OCI-LY1 (cell line): ENCODE results near the gene TBXAS1.

Experiments
- H2AFZ ChIP-seq: fragments of 200-600 bp; sonication (generic), shearing (Covaris generic); 2 replicates; pipeline ENCODE4 v1.6.0; 2014; ENCODE audit warnings: antibody characterized with exemption, mild to moderate bottlenecking, low read length
- H3F3A ChIP-seq: fragments of 200-600 bp; sonication (generic), shearing (Covaris generic); 2 replicates; pipeline ENCODE4 v1.6.0; 2014; ENCODE audit warnings: mild to moderate bottlenecking, antibody characterized with exemption, low read length, moderate library complexity; ENCODE audit not compliant: insufficient read depth
- H3K27ac ChIP-seq: fragments of 200-600 bp; sonication (generic); 2 replicates; pipeline ENCODE4 v1.5.1; 2014; ENCODE audit warnings: low read length, mixed run types, mild to moderate bottlenecking, low read depth; ENCODE audit not compliant: poor library complexity, severe bottlenecking
- H3K27me3 ChIP-seq: fragments of 200-600 bp; sonication (generic); 2 replicates; pipeline ENCODE4 v1.6.0; 2014; ENCODE audit warnings: antibody characterized with exemption, mild to moderate bottlenecking, low read length, moderate library complexity; ENCODE audit not compliant: insufficient read depth
- H3K36me3 ChIP-seq: fragments of 200-600 bp; sonication (generic); 2 replicates; pipeline ENCODE4 v1.6.1; 2014; ENCODE audit warnings: mild to moderate bottlenecking, antibody characterized with exemption, low read length, moderate library complexity, mixed read lengths; ENCODE audit not compliant: insufficient read depth
- H3K4me1 ChIP-seq: fragments of 200-600 bp; sonication (generic); 2 replicates; pipeline ENCODE4 v1.5.1; 2014; ENCODE audit warnings: mild to moderate bottlenecking, low read length, moderate library complexity; ENCODE audit not compliant: insufficient read depth, severe bottlenecking
- H3K4me2 ChIP-seq: fragments of 200-600 bp; sonication (generic), shearing (Covaris generic); 2 replicates; pipeline ENCODE4 v1.6.1; 2014; ENCODE audit warnings: low read length
- H3K4me3 ChIP-seq: fragments of 200-600 bp; sonication (generic); 2 replicates; pipeline ENCODE4 v1.5.1; 2014; ENCODE audit warnings: low read length, low read depth, mild to moderate bottlenecking, mixed read lengths; ENCODE audit not compliant: poor library complexity, severe bottlenecking
- H3K79me2 ChIP-seq: fragments of 200-600 bp; shearing (Covaris generic); 2 replicates; pipeline ENCODE4 v1.6.1; 2016; ENCODE audit warnings: mixed run types, low read length, mixed read lengths; ENCODE audit not compliant: insufficient read depth
- H3K9ac ChIP-seq: fragments of 200-600 bp; sonication (generic), shearing (Covaris generic); 2 replicates; pipeline ENCODE4 v1.6.1; 2014; ENCODE audit warnings: mild to moderate bottlenecking, low read length, mixed read lengths
- H3K9me2 ChIP-seq: fragments of 200-600 bp; sonication (generic), shearing (Covaris generic); 2 replicates; pipeline ENCODE4 v1.6.1; 2014; ENCODE audit warnings: low read depth, mild to moderate bottlenecking, low read length, mixed read lengths
- H3K9me3 ChIP-seq: fragments of 200-600 bp; shearing (Covaris generic); 2 replicates; pipeline ENCODE4 v1.6.1; 2014; ENCODE audit warnings: low read length, mixed read lengths
- H4K20me1 ChIP-seq: fragments of 200-600 bp; sonication (generic), shearing (Covaris generic); 2 replicates; pipeline ENCODE4 v1.6.0; 2016; ENCODE audit warnings: mild to moderate bottlenecking, low read length; ENCODE audit not compliant: insufficient read depth
- CTCF ChIP-seq: fragments of 200-600 bp; sonication (generic), shearing (Covaris generic); IDR thresholded peaks from 2 replicates; pipeline ENCODE4 v1.5.1; 2017; ENCODE audit warnings: mild to moderate bottlenecking, antibody characterized with exemption, low read length, moderate library complexity, mixed read lengths
- EZH2 ChIP-seq: fragments of 200-600 bp; sonication (generic), shearing (Covaris generic); IDR thresholded peaks from 2 replicates; pipeline ENCODE4 v1.8.0; 2017; ENCODE audit warnings: borderline replicate concordance, mixed run types, mild to moderate bottlenecking, antibody characterized with exemption, low read length, moderate library complexity, mixed read lengths

The TBXAS1 gene

GRCh38 chr7:139968931-139969330 lies 139.9 kb downstream of the TBXAS1 start:
- H3K4me2 ChIP-seq = no peak overlapping the region
- H4K20me1 ChIP-seq = no peaks in the 10 kb centered on the region
- H3K4me3 ChIP-seq = no peak overlapping the region
- no peaks in the 10 kb centered on the region for H3K4me1 ChIP-seq
- H3K79me2 ChIP-seq = no peaks in the 10 kb centered on the region
- no peak overlapping the region for H3K9ac ChIP-seq
- TF ChIP-seq EZH2 (no peak), CTCF (no peak)
- H3K36me3 ChIP-seq = no peaks in the 10 kb centered on the region
- H2AFZ ChIP-seq = no peak overlapping the region
- H3F3A ChIP-seq = no peaks in the 10 kb centered on the region
- no peaks in the 10 kb centered on the region for H3K9me2 ChIP-seq
- H3K9me3 ChIP-seq = no peaks in the 10 kb centered on the region
- H3K27me3 ChIP-seq = peaks cover 3% of the 10 kb centered on the region; the same call in 1 of the 2 replicates
- H3K27ac ChIP-seq = no peak overlapping the region

GRCh38 chr7:139972029-139972428 lies 143.0 kb downstream of the TBXAS1 start:
- Histone ChIP-seq H3K4me2 (no peak overlapping the region), H3K9me2 (no peaks in the 10 kb centered on the region), H3K27me3 (peaks cover 3% of the 10 kb centered on the region; the same call in 1 of the 2 replicates), H3K36me3 (no peaks in the 10 kb centered on the region), H4K20me1 (no peaks in the 10 kb centered on the region), H3K4me3 (no peak overlapping the region), H3K79me2 (no peaks in the 10 kb centered on the region), H2AFZ (no peak overlapping the region), H3K4me1 (no peaks in the 10 kb centered on the region), H3F3A (no peaks in the 10 kb centered on the region), H3K9ac (no peak overlapping the region), H3K9me3 (no peaks in the 10 kb centered on the region), H3K27ac (no peak overlapping the region)
- no peak for TF ChIP-seq EZH2
- TF ChIP-seq CTCF = no peak

- Histone ChIP-seq H3K27ac (no peak overlapping the region), H3K9me2 (no peaks in the 10 kb centered on the region), H3K27me3 (peaks cover 3% of the 10 kb centered on the region; the same call in 1 of the 2 replicates), H3K79me2 (no peaks in the 10 kb centered on the region), H3K4me3 (no peak overlapping the region), H3K9me3 (no peaks in the 10 kb centered on the region), H3F3A (no peaks in the 10 kb centered on the region), H3K4me1 (no peaks in the 10 kb centered on the region), H3K36me3 (no peaks in the 10 kb centered on the region), H3K4me2 (no peak overlapping the region), H3K9ac (no peak overlapping the region), H2AFZ (no peak overlapping the region), H4K20me1 (no peaks in the 10 kb centered on the region)
- TF ChIP-seq CTCF (no peak), EZH2 (no peak)
Observed at GRCh38 chr7:139973101-139974050, 144.3 kb downstream of the TBXAS1 start.
